ENCODE data around the gene HEPACAM.

HEPACAM gene

GRCh38 chr11:124884869-124885479, 50.9 kb downstream of the HEPACAM start:
- DNase-seq: no peak

DNA sequence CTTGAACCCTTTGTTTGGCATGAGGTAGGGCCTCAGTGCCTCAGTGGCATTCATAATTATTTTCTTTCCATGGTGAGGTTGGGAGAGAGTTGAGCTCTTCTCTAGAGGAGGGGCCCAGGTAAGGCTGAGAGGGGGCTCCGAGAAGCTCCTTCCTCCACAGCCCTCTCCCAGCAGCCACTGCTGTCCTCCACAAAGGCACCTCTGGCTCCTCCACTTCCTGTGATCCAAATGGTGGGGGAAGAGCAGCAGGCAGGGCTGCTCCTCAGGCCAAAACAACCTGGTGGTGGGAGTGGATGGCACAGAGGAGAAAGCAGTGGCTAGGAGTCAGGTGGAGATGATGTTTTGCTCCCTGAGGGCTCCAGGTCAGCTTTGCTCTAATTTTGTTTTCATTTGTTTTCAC, 51.5 kb downstream of the HEPACAM start:
- DNase-seq: no peak

DNA sequence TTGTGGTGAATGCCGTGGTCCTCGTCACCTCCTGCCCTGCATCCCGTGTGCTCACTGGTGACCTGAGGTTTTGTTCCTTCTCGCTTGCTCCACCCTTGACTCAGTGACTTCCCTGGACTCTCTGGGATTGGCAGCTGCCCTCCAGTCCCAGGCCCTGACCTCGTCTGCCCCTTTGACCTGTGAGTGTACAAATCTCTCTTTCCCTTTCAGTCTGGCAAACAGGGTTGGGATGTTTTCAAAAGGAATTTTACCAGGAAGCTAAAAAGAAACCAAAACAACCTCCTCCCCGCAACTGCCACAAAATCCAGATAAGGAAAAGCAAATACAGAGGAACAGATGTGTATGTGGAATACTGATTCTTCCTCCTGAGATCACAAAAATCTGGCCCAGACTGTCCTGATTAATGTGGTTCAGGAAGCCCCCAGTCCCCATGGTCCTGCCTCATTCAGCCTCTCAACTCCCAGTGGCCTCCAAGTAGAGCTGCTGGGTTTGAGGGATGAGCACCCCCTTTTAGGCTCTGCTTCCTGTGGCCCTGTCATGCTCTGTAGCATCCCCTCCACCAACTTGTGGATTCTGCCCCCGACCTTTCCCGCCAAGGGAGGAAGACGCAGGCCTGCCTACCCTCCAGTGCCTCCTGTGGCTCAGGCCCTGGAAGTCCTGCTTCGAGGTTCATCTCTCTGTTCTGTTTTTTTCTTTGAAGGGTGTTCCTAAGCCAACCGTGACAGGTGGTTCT, 53.3 kb downstream of the HEPACAM start:
- DNase-seq: peak; percentile 33

- DNase-seq: no peak
These were observed 54.9 kb downstream of the HEPACAM start for GRCh38 chr11:124880958-124881357.

DNA sequence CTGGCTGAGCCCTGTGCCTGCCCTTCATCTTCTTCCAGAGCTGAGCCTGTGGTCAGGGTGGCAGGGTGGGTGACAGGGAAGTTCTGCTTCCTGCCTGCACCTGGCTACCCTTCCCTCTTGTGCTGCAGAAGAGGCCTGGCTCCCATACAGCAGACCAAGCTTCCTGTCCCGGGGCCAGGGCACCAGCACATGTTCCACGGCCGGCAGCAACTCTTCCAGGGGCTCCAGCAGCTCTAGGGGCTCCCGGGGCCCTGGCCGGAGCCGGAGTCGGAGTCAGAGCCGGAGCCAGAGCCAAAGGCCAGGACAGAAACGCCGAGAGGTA, 55.6 kb downstream of the HEPACAM start:
- no peak for DNase-seq

- DNase-seq: no peak
These were observed 56.2 kb downstream of the HEPACAM start for GRCh38 chr11:124879493-124880289.

DNA sequence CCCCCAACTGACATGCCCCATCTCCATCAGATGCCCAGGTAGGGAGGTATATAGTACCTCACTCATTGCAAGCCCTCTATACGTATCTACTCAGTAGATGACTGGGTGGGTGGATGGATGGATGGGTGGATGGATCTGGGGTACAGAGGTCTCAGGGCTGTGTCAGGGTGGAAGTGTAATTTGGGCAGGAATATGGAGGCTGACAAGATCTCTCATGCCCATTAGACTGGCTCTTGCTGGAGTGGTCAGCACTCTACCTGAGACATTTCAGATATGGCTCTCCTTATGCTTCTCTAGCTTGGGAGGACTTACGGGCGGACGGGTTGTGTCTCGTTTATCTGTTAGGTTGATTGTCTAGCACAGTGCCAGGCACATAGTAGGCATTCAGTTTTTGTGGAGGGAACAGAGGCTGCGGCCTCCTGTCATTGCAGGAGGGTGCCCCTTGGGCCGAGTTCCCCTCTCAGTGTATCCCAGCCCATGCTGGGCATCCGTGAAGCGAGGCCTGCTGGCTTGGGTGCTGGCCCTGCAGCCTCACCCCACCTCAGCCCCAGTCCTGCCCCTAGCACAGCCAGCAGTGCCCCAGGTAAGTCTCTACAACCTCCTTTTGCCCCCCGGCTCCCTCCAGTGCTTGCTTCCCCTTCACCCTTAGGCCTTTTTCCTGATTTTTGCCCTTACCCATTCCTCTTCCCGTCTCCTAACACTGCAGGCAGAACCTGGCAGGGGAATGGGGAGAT, 56.9 kb downstream of the HEPACAM start:
- DNase-seq: no peak

- no peak for DNase-seq
These were observed 57.7 kb downstream of the HEPACAM start for GRCh38 chr11:124877910-124878758.

- DNase-seq: no peak
These were observed 58.3 kb downstream of the HEPACAM start for GRCh38 chr11:124877631-124877909.

GRCh38 chr11:124876818-124877630, 58.8 kb downstream of the HEPACAM start:
- no peak for DNase-seq

DNA sequence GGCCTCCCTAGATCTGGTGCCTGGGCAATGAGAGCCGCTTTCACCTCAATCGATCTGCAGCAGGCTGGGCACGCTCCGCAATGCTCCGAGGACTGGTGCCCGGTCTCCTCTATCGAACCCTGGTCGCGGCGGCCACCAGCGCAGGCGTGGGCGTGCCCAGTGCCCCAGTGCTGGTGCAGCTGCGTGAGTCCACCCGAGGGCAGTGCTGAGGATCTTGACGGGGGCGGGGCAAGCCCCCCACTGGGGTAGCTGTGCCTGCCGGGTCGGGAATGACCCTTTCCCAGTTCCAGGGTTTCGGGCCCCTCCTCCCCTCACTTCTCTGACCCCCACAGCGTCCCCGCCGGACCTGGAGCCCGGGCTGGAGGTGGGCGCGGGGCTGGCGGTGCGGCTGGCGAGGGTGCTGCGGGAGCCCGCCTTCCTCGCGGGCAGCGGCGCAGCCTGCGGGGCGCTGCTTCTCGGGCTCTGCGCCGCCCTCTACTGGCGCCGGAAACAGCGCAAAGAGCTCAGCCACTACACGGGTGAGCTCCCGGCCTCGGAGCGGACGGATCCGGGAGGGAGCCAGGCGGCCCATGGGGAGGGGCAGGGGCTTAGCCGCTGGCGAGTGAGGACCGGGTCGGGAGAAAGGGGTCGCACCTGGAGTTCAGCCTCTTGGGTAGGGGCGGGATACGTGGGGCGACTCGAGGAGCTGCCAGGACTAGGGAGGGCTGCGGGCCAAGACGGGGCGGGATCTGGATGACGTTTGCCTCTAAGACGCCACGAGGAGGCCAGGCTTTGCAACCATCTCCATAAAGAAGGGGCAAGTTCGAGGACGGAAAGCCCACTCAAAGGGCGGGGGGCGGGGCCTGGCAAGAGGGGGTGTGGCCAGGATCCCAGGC, 59.7 kb downstream of the HEPACAM start:
- DNase-seq: peak; percentile 95

DNA sequence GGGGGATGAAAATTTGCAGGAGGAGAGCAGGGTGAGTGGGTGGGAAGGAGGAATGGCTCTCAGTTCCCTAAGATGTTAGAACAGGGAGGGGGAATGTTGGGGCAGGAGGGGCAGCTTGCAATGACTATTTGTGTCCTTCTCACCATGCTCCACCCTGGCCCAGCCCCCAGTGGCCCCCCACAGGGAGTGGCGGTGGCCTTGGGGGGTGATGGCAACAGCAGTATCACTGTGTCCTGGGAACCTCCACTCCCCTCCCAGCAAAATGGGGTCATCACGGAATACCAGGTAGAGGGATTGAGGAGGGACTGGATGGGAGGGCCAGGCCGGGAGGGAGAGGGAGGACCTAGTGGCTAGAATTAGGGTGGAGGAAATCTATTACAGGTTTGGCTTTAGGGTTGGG, 60.4 kb downstream of the HEPACAM start:
- DNase-seq: no peak

DNA sequence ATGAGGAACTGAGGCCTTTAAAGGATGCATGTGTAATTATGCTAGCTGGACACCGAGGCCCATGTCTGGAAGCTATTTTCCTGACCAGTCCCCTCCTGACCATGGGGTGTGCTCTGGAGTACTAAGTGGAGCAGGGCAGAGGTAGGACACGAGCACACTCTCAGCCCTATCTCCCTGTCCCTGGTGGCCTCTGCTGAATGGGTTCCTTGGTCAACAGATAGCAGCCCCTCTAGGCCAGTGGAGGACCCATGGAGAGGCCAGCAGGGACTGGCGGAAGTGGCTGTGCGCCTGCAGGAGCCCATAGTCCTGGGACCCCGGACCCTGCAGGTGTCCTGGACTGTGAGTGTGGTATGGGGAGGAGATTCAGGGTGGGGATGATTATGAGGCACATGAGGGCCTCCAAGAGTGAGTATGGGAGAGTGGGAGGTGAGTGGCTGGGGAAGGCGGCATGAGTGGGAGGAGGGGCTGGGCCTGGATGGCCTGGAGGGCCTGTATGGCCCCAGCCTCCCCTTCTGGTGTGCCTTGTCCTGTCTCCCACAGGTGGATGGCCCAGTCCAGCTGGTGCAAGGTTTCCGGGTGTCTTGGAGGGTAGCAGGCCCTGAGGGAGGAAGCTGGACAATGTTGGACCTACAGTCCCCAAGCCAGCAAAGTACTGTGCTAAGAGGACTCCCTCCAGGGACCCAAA, 61.1 kb downstream of the HEPACAM start:
- no peak for DNase-seq

DNA sequence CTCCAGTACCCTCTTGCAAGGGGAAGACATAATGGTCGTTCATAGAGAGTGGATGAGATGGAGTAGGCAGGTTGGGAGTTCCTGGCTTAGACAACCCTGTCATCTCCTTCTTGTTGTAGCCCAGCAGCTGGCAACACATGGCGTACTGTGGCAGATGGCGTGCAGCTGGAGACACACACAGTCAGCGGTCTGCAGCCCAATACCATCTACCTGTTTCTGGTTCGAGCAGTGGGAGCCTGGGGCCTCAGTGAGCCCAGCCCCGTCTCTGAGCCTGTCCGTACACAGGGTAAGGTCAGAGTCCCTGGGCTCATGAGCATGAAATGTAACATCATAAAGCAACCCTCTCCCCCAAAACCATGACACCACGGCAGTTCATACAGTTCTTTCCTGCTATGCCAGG, 61.9 kb downstream of the HEPACAM start:
- no peak for DNase-seq

DNA sequence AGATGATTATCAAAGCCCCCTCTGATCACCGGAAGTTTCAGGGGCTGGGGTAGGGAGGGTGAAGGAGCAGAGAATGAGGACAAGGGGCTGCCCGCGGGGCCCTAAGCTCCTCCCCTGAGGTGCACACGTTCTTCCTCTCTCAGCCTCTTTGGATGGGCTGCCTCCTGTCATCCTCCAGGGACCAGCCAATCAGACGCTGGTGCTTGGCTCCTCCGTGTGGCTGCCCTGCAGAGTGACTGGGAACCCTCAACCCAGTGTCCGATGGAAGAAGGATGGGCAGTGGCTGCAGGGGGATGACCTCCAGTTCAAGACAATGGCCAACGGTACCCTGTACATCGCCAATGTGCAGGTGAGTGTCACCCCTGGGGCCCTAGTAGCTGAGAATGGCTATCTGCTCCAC, 63.1 kb downstream of the HEPACAM start:
- DNase-seq: no peak

GRCh38 chr11:124872280-124872679, 63.6 kb downstream of the HEPACAM start:
- DNase-seq: no peak

DNA sequence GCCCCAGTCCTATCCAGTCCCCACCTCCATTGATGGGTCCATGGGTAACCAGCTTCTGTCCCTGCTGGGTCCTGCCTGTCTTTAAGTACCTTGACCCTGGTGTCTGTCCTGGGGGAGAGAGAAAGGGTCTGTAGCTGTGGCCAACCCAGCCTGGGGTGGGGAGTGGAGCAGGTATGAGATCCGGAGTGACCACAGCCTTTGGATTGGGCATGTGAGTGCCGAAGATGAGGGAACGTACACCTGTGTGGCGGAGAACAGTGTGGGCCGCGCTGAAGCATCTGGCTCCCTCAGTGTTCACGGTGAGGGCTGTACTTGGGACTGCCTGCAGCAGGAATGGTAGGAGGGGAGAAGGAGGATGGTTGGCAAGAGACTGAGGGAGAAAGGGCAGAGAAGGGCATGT, 65.4 kb downstream of the HEPACAM start:
- DNase-seq: no peak

DNA sequence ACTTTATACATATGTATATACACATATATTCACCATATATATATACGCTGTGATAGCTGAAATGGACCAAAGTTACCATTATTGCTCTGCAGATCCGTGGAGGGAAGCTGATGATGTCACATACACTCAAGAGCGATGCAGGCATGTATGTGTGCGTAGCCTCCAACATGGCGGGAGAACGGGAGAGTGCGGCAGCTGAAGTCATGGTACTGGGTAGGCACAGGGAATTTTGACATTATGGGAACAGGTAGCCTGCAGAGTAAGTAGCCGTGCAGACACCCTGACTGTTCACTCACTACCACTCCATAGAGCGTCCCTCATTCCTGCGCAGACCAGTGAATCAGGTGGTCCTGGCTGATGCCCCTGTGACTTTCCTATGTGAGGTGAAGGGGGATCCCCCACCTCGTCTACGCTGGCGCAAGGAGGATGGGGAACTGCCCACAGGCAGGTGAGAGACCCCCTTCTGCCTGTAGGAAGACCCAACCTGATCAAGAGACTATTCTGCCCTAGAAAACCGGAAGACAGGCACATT, 65.9 kb downstream of the HEPACAM start:
- DNase-seq: no peak

- DNase-seq: no peak
These were observed 66.5 kb downstream of the HEPACAM start for GRCh38 chr11:124869331-124869730.
